HEK293T (cell line): ENCODE data around the gene MRPL48.

Source experiments
- ELF4 ChIP-seq: fragments of 450-650 bp; IDR thresholded peaks from 2 replicates; pipeline ENCODE4 v1.6.1; 2017; ENCODE audit warnings: antibody characterized with exemption
- SP1 ChIP-seq: fragments of 450-650 bp; IDR thresholded peaks from 2 replicates; pipeline ENCODE4 v1.6.1; 2017
- SUZ12 ChIP-seq: fragments of 450-650 bp; IDR thresholded peaks from 2 replicates; pipeline ENCODE4 v1.6.1; 2016; ENCODE audit warnings: mild to moderate bottlenecking
- TARDBP ChIP-seq: fragments of 450-650 bp; IDR thresholded peaks from 2 replicates; pipeline ENCODE4 v1.6.1; 2016

GRCh38 chr11:73888244-73888643, 100.6 kb downstream of the MRPL48 start:
- TF ChIP-seq TARDBP (no peak), SP1 (no peak), SUZ12 (no peak), ELF4 (no peak)
